RWPE2 (cell line): ENCODE measurements around the gene EPHB6.

Experiments
- ATAC-seq: fragments of 200-7000 bp; cut with Tn5 transposase; 3 replicates; pipeline ENCODE4 v1.9.1; 2021; ENCODE audit warnings: low read depth
- DNase-seq: peaks from one replicate; pipeline ENCODE4 v3.0.0-alpha.2; 2020; ENCODE audit warnings: low spot score
- H3K27ac ChIP-seq: fragments of 450-650 bp; 2 replicates; pipeline ENCODE4 v1.5.1; 2017; ENCODE audit warnings: mild to moderate bottlenecking; ENCODE audit not compliant: poor library complexity, severe bottlenecking
- H3K27me3 ChIP-seq: fragments of 250-450 bp; sonication (Bioruptor Pico); 2 replicates; pipeline ENCODE4 v1.5.1; 2021; ENCODE audit warnings: mild to moderate bottlenecking, moderate library complexity; ENCODE audit not compliant: insufficient read depth, poor library complexity, severe bottlenecking
- H3K36me3 ChIP-seq: fragments of 250-450 bp; sonication (Bioruptor Pico); 2 replicates; pipeline ENCODE4 v1.5.1; 2020; ENCODE audit warnings: low read depth, mild to moderate bottlenecking, moderate library complexity
- H3K4me1 ChIP-seq: fragments of 250-450 bp; sonication (Bioruptor Pico); 2 replicates; pipeline ENCODE4 v1.5.1; 2021; ENCODE audit warnings: mild to moderate bottlenecking, moderate library complexity; ENCODE audit not compliant: insufficient read depth, poor library complexity, severe bottlenecking
- H3K4me3 ChIP-seq: fragments of 250-450 bp; sonication (Bioruptor Pico); 2 replicates; pipeline ENCODE4 v1.5.1; 2021; ENCODE audit warnings: mild to moderate bottlenecking, moderate library complexity; ENCODE audit not compliant: severe bottlenecking
- H3K9me3 ChIP-seq: fragments of 250-450 bp; sonication (Bioruptor Pico); 2 replicates; pipeline ENCODE4 v1.5.1; 2021; ENCODE audit warnings: mild to moderate bottlenecking, moderate library complexity; ENCODE audit not compliant: severe bottlenecking
- TF ChIP-seq, protein P1 (sequence below): fragments of 450-650 bp; IDR thresholded peaks from one replicate; pipeline ENCODE4 v1.5.1; 2017; ENCODE audit warnings: mild to moderate bottlenecking, moderate library complexity; ENCODE audit not compliant: poor library complexity, severe bottlenecking

EPHB6 gene, protein sequence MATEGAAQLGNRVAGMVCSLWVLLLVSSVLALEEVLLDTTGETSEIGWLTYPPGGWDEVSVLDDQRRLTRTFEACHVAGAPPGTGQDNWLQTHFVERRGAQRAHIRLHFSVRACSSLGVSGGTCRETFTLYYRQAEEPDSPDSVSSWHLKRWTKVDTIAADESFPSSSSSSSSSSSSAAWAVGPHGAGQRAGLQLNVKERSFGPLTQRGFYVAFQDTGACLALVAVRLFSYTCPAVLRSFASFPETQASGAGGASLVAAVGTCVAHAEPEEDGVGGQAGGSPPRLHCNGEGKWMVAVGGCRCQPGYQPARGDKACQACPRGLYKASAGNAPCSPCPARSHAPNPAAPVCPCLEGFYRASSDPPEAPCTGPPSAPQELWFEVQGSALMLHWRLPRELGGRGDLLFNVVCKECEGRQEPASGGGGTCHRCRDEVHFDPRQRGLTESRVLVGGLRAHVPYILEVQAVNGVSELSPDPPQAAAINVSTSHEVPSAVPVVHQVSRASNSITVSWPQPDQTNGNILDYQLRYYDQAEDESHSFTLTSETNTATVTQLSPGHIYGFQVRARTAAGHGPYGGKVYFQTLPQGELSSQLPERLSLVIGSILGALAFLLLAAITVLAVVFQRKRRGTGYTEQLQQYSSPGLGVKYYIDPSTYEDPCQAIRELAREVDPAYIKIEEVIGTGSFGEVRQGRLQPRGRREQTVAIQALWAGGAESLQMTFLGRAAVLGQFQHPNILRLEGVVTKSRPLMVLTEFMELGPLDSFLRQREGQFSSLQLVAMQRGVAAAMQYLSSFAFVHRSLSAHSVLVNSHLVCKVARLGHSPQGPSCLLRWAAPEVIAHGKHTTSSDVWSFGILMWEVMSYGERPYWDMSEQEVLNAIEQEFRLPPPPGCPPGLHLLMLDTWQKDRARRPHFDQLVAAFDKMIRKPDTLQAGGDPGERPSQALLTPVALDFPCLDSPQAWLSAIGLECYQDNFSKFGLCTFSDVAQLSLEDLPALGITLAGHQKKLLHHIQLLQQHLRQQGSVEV

DNA sequence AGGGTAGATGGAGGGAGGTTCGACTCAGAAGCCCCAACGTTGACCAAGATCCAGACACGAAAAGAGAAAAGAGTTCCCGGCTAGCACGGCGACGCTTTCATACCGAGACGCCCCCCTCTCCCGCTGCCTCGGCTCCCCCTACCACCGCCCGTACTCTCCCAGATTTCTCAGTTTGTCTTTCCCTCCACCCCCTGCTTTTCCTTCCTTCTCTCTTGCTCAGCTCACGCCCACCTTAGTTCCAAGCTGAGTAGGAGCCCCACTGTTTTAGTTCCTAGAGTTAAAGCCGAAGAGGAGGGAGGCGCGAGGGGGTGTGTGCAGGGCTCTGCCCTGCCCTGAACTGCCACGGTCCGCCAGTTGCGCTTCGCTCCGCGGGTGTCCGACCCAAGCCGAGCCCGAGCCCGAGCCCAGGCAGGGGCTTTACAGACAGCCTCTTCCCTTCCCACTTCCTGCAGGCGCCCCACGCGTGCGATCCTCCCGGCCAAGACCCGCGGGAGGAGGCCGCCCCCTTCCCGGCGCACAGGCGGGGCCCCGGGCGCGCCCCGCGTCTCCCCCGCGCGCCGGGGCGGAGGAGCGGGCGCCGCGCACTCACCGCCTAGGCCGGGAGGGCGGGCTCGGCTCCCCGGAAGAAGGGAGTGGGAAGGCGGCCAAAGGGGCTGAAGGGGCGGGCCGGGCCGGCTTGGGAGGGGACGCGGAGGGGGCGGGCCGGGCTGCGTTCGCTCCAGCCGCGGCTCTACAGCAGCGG is at the start of gene EPHB6:
Gene EPHB6, plus strand, starts transcription at position 705 of the 742 bp plus-strand sequence. CDS start 8,152 bp downstream, outside the sequence.
- no peaks in the 10 kb centered on the region for H3K4me1 ChIP-seq
- TF ChIP-seq, protein P1, sequence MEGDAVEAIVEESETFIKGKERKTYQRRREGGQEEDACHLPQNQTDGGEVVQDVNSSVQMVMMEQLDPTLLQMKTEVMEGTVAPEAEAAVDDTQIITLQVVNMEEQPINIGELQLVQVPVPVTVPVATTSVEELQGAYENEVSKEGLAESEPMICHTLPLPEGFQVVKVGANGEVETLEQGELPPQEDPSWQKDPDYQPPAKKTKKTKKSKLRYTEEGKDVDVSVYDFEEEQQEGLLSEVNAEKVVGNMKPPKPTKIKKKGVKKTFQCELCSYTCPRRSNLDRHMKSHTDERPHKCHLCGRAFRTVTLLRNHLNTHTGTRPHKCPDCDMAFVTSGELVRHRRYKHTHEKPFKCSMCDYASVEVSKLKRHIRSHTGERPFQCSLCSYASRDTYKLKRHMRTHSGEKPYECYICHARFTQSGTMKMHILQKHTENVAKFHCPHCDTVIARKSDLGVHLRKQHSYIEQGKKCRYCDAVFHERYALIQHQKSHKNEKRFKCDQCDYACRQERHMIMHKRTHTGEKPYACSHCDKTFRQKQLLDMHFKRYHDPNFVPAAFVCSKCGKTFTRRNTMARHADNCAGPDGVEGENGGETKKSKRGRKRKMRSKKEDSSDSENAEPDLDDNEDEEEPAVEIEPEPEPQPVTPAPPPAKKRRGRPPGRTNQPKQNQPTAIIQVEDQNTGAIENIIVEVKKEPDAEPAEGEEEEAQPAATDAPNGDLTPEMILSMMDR: no peak
- ATAC-seq: peak; percentile 63

GRCh38 chr7:142805350-142806021 is 49.4 kb upstream of the EPHB6 start:
- no peaks in the 10 kb centered on the region for H3K27me3 ChIP-seq
- no peak overlapping the region for H3K4me3 ChIP-seq
- no peaks in the 10 kb centered on the region for H3K36me3 ChIP-seq
- peaks cover 4% of the 10 kb centered on the region for H3K9me3 ChIP-seq
- H3K4me1 ChIP-seq: no peaks in the 10 kb centered on the region
- no peak overlapping the region for H3K27ac ChIP-seq
- TF ChIP-seq, protein P1: no peak
- no peak for ATAC-seq
- DNase-seq: no peak

More for the DNA sequence above, at the start of gene EPHB6:
- H3K9me3 ChIP-seq: no peaks in the 10 kb centered on the region
- H3K27ac ChIP-seq: no peak within 1 kb of the TSS
- peak; percentile 66 for DNase-seq
- H3K4me3 ChIP-seq: peak within 1 kb of the TSS; percentile 49
- H3K27me3 ChIP-seq: peaks cover 19% of the 10 kb centered on the region
- no peaks in the 10 kb centered on the region for H3K36me3 ChIP-seq

- Histone ChIP-seq H3K4me1 (no peaks in the 10 kb centered on the region), H3K27me3 (peaks cover 4% of the 10 kb centered on the region), H3K27ac (no peak overlapping the region), H3K9me3 (peaks cover 4% of the 10 kb centered on the region), H3K4me3 (no peak overlapping the region), H3K36me3 (no peaks in the 10 kb centered on the region)
- TF ChIP-seq, protein P1: no peak
- no peak for ATAC-seq
- no peak for DNase-seq
Measured at GRCh38 chr7:142806022-142806356, 48.9 kb upstream of the EPHB6 start.

GRCh38 chr7:142806957-142807356 is 47.9 kb upstream of the EPHB6 start:
- TF ChIP-seq, protein P1: no peak
- Histone ChIP-seq H3K9me3 (peaks cover 4% of the 10 kb centered on the region), H3K36me3 (no peaks in the 10 kb centered on the region), H3K27me3 (peaks cover 4% of the 10 kb centered on the region), H3K4me3 (no peak overlapping the region), H3K27ac (no peak overlapping the region), H3K4me1 (no peaks in the 10 kb centered on the region)
- ATAC-seq (no peak), DNase-seq (no peak)
